NB4 (cell line): ENCODE measurements around the gene TMEM273.

Experiments used
- POLR2A ChIP-seq: IDR thresholded peaks from 2 replicates; pipeline ENCODE4 v1.6.1; 2011; ENCODE audit warnings: mild to moderate bottlenecking; ENCODE audit not compliant: insufficient read length; ENCODE audit errors: extremely low read depth
- TF ChIP-seq, protein P1 (sequence below): IDR thresholded peaks from one replicate; pipeline ENCODE4 v1.5.1; 2012; ENCODE audit warnings: low read depth, low read length
- TF ChIP-seq, protein P2 (sequence below): IDR thresholded peaks from 2 replicates; pipeline ENCODE4 v1.6.1; 2011; ENCODE audit warnings: low read depth, low read length

DNA sequence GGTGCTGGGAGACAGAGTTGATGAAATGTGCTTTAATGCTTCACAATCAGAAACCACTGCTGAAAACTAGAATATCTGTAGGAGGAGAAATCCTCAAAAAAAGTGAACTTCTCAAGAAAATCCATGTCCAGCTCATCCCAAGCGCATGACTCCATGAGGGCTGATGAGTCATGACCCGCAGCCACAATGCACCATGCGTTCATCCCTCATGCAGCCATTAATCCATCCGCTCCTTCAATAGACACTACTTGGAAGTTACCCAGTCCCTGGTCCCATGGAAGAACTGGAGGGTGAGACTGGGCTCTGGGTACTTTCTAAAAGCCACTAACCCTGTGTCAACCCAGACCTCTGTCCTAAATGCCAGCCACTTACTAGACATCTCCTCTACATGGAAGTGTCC is 24.4 kb downstream of the TMEM273 start:
- TF ChIP-seq, protein P1, sequence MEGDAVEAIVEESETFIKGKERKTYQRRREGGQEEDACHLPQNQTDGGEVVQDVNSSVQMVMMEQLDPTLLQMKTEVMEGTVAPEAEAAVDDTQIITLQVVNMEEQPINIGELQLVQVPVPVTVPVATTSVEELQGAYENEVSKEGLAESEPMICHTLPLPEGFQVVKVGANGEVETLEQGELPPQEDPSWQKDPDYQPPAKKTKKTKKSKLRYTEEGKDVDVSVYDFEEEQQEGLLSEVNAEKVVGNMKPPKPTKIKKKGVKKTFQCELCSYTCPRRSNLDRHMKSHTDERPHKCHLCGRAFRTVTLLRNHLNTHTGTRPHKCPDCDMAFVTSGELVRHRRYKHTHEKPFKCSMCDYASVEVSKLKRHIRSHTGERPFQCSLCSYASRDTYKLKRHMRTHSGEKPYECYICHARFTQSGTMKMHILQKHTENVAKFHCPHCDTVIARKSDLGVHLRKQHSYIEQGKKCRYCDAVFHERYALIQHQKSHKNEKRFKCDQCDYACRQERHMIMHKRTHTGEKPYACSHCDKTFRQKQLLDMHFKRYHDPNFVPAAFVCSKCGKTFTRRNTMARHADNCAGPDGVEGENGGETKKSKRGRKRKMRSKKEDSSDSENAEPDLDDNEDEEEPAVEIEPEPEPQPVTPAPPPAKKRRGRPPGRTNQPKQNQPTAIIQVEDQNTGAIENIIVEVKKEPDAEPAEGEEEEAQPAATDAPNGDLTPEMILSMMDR: no peak
- no peak for TF ChIP-seq POLR2A
- TF ChIP-seq, protein P2, sequence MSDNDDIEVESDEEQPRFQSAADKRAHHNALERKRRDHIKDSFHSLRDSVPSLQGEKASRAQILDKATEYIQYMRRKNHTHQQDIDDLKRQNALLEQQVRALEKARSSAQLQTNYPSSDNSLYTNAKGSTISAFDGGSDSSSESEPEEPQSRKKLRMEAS: no peak
